HL-60 (cell line): Measurements from ENCODE around the gene LEF1.

Source experiments
- DNase-seq, 2 experiments: peaks; one replicate each; pipeline ENCODE4 v3.0.0-alpha.2; 2010 to 2020; ENCODE audit warnings: low read depth in 1 of 2, low spot score in 1 of 2
- H3K27ac ChIP-seq: fragments of 250-450 bp; sonication (Bioruptor Pico); replicated peaks from 2 replicates; pipeline ENCODE4 v1.5.1; 2020; ENCODE audit warnings: mild to moderate bottlenecking, moderate library complexity
- H3K27me3 ChIP-seq: fragments of 250-450 bp; sonication (Bioruptor Pico); 2 replicates; pipeline ENCODE4 v1.5.1; 2021; ENCODE audit warnings: mild to moderate bottlenecking, moderate library complexity; ENCODE audit not compliant: insufficient read depth, poor library complexity, severe bottlenecking
- H3K4me3 ChIP-seq: replicated peaks from 2 replicates; pipeline ENCODE4 v1.5.1; 2011; ENCODE audit warnings: mild to moderate bottlenecking, control low read depth, low read length; ENCODE audit not compliant: insufficient read depth
- GABPA ChIP-seq: IDR thresholded peaks from 2 replicates; pipeline ENCODE4 v1.6.1; 2012; ENCODE audit warnings: low read depth
- POLR2AphosphoS5 ChIP-seq: IDR thresholded peaks from 2 replicates; pipeline ENCODE4 v1.6.1; 2012; ENCODE audit warnings: low read depth
- SPI1 ChIP-seq: IDR thresholded peaks from 2 replicates; pipeline ENCODE4 v1.6.1; 2012; ENCODE audit warnings: low read depth, mild to moderate bottlenecking, borderline replicate concordance
- TF ChIP-seq, protein P1 (sequence below): IDR thresholded peaks from one replicate; pipeline ENCODE4 v1.5.1; 2011; ENCODE audit warnings: low read length, control low read depth, inconsistent platforms; ENCODE audit not compliant: insufficient read depth
- TF ChIP-seq, protein P2 (sequence below): IDR thresholded peaks from 2 replicates; pipeline ENCODE4 v1.6.1; 2012; ENCODE audit warnings: low read depth; ENCODE audit not compliant: insufficient replicate concordance

Gene LEF1

GRCh38 chr4:108156391-108156790 is 12.3 kb downstream of the LEF1 start:
- TF ChIP-seq GABPA (no peak), POLR2AphosphoS5 (no peak)
- no peak for DNase-seq

GRCh38 chr4:108155373-108155772 is 13.4 kb downstream of the LEF1 start:
- Histone ChIP-seq H3K27me3 (no peaks in the 10 kb centered on the region), H3K4me3 (no peak overlapping the region), H3K27ac (no peak overlapping the region)
- no peak for TF ChIP-seq GABPA
- TF ChIP-seq, protein P1, sequence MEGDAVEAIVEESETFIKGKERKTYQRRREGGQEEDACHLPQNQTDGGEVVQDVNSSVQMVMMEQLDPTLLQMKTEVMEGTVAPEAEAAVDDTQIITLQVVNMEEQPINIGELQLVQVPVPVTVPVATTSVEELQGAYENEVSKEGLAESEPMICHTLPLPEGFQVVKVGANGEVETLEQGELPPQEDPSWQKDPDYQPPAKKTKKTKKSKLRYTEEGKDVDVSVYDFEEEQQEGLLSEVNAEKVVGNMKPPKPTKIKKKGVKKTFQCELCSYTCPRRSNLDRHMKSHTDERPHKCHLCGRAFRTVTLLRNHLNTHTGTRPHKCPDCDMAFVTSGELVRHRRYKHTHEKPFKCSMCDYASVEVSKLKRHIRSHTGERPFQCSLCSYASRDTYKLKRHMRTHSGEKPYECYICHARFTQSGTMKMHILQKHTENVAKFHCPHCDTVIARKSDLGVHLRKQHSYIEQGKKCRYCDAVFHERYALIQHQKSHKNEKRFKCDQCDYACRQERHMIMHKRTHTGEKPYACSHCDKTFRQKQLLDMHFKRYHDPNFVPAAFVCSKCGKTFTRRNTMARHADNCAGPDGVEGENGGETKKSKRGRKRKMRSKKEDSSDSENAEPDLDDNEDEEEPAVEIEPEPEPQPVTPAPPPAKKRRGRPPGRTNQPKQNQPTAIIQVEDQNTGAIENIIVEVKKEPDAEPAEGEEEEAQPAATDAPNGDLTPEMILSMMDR = no peak
- TF ChIP-seq, protein P2, sequence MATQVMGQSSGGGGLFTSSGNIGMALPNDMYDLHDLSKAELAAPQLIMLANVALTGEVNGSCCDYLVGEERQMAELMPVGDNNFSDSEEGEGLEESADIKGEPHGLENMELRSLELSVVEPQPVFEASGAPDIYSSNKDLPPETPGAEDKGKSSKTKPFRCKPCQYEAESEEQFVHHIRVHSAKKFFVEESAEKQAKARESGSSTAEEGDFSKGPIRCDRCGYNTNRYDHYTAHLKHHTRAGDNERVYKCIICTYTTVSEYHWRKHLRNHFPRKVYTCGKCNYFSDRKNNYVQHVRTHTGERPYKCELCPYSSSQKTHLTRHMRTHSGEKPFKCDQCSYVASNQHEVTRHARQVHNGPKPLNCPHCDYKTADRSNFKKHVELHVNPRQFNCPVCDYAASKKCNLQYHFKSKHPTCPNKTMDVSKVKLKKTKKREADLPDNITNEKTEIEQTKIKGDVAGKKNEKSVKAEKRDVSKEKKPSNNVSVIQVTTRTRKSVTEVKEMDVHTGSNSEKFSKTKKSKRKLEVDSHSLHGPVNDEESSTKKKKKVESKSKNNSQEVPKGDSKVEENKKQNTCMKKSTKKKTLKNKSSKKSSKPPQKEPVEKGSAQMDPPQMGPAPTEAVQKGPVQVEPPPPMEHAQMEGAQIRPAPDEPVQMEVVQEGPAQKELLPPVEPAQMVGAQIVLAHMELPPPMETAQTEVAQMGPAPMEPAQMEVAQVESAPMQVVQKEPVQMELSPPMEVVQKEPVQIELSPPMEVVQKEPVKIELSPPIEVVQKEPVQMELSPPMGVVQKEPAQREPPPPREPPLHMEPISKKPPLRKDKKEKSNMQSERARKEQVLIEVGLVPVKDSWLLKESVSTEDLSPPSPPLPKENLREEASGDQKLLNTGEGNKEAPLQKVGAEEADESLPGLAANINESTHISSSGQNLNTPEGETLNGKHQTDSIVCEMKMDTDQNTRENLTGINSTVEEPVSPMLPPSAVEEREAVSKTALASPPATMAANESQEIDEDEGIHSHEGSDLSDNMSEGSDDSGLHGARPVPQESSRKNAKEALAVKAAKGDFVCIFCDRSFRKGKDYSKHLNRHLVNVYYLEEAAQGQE = no peak
- no peak for TF ChIP-seq SPI1
- no peak for TF ChIP-seq POLR2AphosphoS5
- no peak for DNase-seq

More at GRCh38 chr4:108156391-108156790, 12.3 kb downstream of the LEF1 start:
- peaks cover 3% of the 10 kb centered on the region for H3K27me3 ChIP-seq
- no peak overlapping the region for H3K27ac ChIP-seq
- H3K4me3 ChIP-seq = no peak overlapping the region

- no peak overlapping the region for H3K27ac ChIP-seq
- no peaks in the 10 kb centered on the region for H3K27me3 ChIP-seq
- TF ChIP-seq, protein P2 = no peak
- TF ChIP-seq SPI1 (no peak), GABPA (no peak), POLR2AphosphoS5 (no peak)
- TF ChIP-seq, protein P1 = no peak
- no peak for DNase-seq
- H3K4me3 ChIP-seq = no peak overlapping the region
Measured at GRCh38 chr4:108152980-108153379, 15.8 kb downstream of the LEF1 start.

- TF ChIP-seq POLR2AphosphoS5 (no peak), SPI1 (no peak)
- TF ChIP-seq, protein P2 = no peak
- TF ChIP-seq, protein P1 = no peak
- H3K27me3 ChIP-seq = no peaks in the 10 kb centered on the region
- no peak overlapping the region for H3K27ac ChIP-seq
- no peak for DNase-seq
- no peak overlapping the region for H3K4me3 ChIP-seq
Measured at GRCh38 chr4:108149588-108150380, 18.9 kb downstream of the LEF1 start.
